ENCODE measurements around the gene GRIN2A. TPM values are rescaled to one million over a fixed set of nuclear protein-coding genes. Genes with fewer than 3 reads are reported as not detected.

The GRIN2A gene
- total and polyA plus RNA-seq, 2 of the 8 experiments (the other 6 are each of a cell fraction or from before 2014, with no cell fraction given): 0.18 to 1.8 TPM

- TF ChIP-seq CHD7 (IDR thresholded peaks at IDR 0.05; ENCODE audit: insufficient replicate concordance, low read length) (no peak), CHD2 (IDR thresholded peaks at IDR 0.05; ENCODE audit: low read length) (no peak), TEAD4 (IDR thresholded peaks at IDR 0.05; ENCODE audit: low read depth, low read length) (no peak)
Observed at GRCh38 chr16:9766891-9767290, 415.3 kb downstream of the GRIN2A start (continued).
